ENCODE results near the gene PSME2. TPM values are rescaled to one million over a fixed set of nuclear protein-coding genes. Genes with fewer than 3 reads are reported as not detected.

PSME2 gene
- total RNA-seq, 1 donor from 2014 or later = 110 TPM

- Histone ChIP-seq H3K27me3 (ENCODE audit: control insufficient read depth, insufficient read depth, low read length) (no peaks in the 10 kb centered on the region), H3K36me3 (ENCODE audit: control insufficient read depth, insufficient read depth, low read length) (peaks cover 2% of the 10 kb centered on the region), H3K4me3 (ENCODE audit: low read depth, low read length) (no peak overlapping the region)
- no peak for DNase-seq (ENCODE audit: low read depth)
- TF ChIP-seq, protein P1, sequence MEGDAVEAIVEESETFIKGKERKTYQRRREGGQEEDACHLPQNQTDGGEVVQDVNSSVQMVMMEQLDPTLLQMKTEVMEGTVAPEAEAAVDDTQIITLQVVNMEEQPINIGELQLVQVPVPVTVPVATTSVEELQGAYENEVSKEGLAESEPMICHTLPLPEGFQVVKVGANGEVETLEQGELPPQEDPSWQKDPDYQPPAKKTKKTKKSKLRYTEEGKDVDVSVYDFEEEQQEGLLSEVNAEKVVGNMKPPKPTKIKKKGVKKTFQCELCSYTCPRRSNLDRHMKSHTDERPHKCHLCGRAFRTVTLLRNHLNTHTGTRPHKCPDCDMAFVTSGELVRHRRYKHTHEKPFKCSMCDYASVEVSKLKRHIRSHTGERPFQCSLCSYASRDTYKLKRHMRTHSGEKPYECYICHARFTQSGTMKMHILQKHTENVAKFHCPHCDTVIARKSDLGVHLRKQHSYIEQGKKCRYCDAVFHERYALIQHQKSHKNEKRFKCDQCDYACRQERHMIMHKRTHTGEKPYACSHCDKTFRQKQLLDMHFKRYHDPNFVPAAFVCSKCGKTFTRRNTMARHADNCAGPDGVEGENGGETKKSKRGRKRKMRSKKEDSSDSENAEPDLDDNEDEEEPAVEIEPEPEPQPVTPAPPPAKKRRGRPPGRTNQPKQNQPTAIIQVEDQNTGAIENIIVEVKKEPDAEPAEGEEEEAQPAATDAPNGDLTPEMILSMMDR (IDR thresholded peaks at IDR 0.05; ENCODE audit: insufficient read depth, low read length, poor library complexity, severe bottlenecking) = no peak
Measured at GRCh38 chr14:24137529-24138395, 8.6 kb downstream of the PSME2 start.

DNA sequence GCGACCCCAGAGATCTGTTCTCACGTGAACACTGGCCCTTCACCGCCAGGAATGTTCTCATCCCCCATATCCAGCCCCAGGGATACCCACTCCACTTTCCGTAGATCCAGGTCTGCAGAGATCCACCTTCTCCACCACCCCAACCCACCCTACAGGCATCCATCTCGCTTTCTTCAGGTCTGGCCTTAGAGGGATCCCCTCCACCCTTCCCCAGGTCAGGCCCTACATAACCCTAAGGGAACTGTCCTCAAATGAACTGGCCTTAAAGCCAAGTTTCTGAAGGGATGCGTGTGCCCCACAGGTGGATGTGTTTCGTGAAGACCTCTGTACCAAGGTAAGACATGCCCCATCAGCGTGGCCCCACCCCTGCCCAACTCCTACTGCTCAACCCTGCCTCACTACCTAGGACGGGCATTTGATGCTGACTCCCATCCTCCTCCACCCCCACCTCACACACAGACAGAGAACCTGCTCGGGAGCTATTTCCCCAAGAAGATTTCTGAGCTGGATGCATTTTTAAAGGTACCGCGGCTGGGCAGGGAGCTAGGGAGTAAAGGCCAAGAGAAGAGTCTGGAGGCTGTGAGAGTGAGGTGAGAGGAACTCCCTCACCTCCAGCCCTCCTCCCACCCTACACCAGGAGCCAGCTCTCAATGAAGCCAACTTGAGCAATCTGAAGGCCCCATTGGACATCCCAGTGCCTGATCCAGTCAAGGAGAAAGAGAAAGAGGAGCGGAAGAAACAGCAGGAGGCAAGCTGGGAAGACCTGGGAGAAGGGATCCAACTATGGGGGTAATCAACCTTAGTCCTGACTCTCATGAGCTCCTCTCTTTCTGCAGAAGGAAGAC is 9.5 kb downstream of the PSME2 start:
- Histone ChIP-seq H3K36me3 (ENCODE audit: control insufficient read depth, insufficient read depth, low read length) (peaks cover 2% of the 10 kb centered on the region), H3K27me3 (ENCODE audit: control insufficient read depth, insufficient read depth, low read length) (no peaks in the 10 kb centered on the region), H3K4me3 (ENCODE audit: low read depth, low read length) (peak overlapping the region; percentile 88)
- TF ChIP-seq, protein P1 (IDR thresholded peaks at IDR 0.05; ENCODE audit: insufficient read depth, low read length, poor library complexity, severe bottlenecking) = no peak
- no peak for DNase-seq (ENCODE audit: low read depth)

- Histone ChIP-seq H3K4me3 (ENCODE audit: low read depth, low read length) (peak within 1 kb of the TSS; percentile 88), H3K36me3 (ENCODE audit: control insufficient read depth, insufficient read depth, low read length) (peaks cover 2% of the 10 kb centered on the region), H3K27me3 (ENCODE audit: control insufficient read depth, insufficient read depth, low read length) (no peaks in the 10 kb centered on the region)
- TF ChIP-seq, protein P1 (IDR thresholded peaks at IDR 0.05; ENCODE audit: insufficient read depth, low read length, poor library complexity, severe bottlenecking) = no peak
- no peak for DNase-seq (ENCODE audit: low read depth)
Measured at GRCh38 chr14:24135834-24136683, 10.4 kb downstream of the PSME2 start, which contains the start of gene PSME1. TSS of gene PSME1 (plus strand) at chr14:24136194. CDS start at chr14:24136263, 69 bp downstream.

GRCh38 chr14:24135584-24135833 is 10.9 kb downstream of the PSME2 start:
- Histone ChIP-seq H3K27me3 (ENCODE audit: control insufficient read depth, insufficient read depth, low read length) (no peaks in the 10 kb centered on the region), H3K4me3 (ENCODE audit: low read depth, low read length) (peak overlapping the region; percentile 88), H3K36me3 (ENCODE audit: control insufficient read depth, insufficient read depth, low read length) (peaks cover 2% of the 10 kb centered on the region)
- DNase-seq (ENCODE audit: low read depth) = no peak
- TF ChIP-seq, protein P1 (IDR thresholded peaks at IDR 0.05; ENCODE audit: insufficient read depth, low read length, poor library complexity, severe bottlenecking) = no peak

DNA sequence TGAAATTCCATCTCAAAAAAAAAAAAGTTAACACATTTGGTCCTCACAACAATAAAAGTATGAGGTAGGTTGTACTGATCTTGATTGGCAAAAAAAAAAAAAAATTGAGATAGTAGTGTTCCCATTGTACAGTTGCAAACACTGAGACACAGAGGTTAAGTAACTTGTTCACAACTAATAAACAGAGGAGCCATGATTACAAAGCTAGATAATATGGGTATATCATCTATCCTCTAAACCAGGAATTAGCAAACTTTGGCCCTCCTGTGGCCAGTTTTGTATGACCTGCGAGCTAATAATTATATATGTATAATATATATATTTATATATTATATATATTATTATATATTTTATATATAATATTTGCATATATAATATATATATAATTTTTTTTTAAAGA is 12.7 kb downstream of the PSME2 start:
- Histone ChIP-seq H3K4me3 (ENCODE audit: low read depth, low read length) (no peak overlapping the region), H3K27me3 (ENCODE audit: control insufficient read depth, insufficient read depth, low read length) (no peaks in the 10 kb centered on the region), H3K36me3 (ENCODE audit: control insufficient read depth, insufficient read depth, low read length) (no peaks in the 10 kb centered on the region)
- TF ChIP-seq, protein P1 (IDR thresholded peaks at IDR 0.05; ENCODE audit: insufficient read depth, low read length, poor library complexity, severe bottlenecking) = no peak
- DNase-seq (ENCODE audit: low read depth) = no peak

Measured in kidney epithelial cell (primary cell).